Endometrial microvascular endothelial cells (primary cell): ENCODE results near the gene ELK3. TPM values are rescaled to one million over a fixed set of nuclear protein-coding genes. Genes with fewer than 3 reads are reported as not detected.

Source experiments
- in situ Hi-C: cut with HindIII; loops from 2 replicates; pipeline ENCODE4 v1.10.0; 2017; ENCODE audit warnings: low sequenced_read_pairs, low pct_unique_long_range_greater_than_20kb; ENCODE audit errors: inconsistent ontology term
- total RNA-seq: library from RNA; depleted of rRNA; stranded (reverse); fragments of >200 nt; gene quantifications from one replicate; pipeline ENCODE4 v1.2.3, GENCODE V29; 2015; ENCODE audit errors: inconsistent ontology term

The ELK3 gene
- total RNA-seq, 1 donor from 2014 or later: 28.1 TPM

GRCh38 chr12:96244826-96245225 is 50.7 kb downstream of the ELK3 start:
- in situ Hi-C loops: no loop called here

- in situ Hi-C loops: no loop called here
Measured at GRCh38 chr12:96246926-96247505, 52.8 kb downstream of the ELK3 start.

GRCh38 chr12:96247563-96247962 is 53.4 kb downstream of the ELK3 start:
- in situ Hi-C loops: no loop called here

GRCh38 chr12:96248136-96248931 is 54.2 kb downstream of the ELK3 start:
- in situ Hi-C loops: no loop called here

GRCh38 chr12:96249196-96250118 is 55.3 kb downstream of the ELK3 start:
- in situ Hi-C loops: no loop called here

- in situ Hi-C loops: no loop called here
Measured at GRCh38 chr12:96250119-96250685, 56.0 kb downstream of the ELK3 start.

GRCh38 chr12:96255077-96255476 is 60.9 kb downstream of the ELK3 start:
- in situ Hi-C loops: no loop called here

- in situ Hi-C loops: no loop called here
Measured at GRCh38 chr12:96256672-96257361, 62.6 kb downstream of the ELK3 start.

- in situ Hi-C loops: no loop called here
Measured at GRCh38 chr12:96257550-96258103, 63.5 kb downstream of the ELK3 start.

- in situ Hi-C loops: no loop called here
Measured at GRCh38 chr12:96258104-96258961, 64.2 kb downstream of the ELK3 start.

GRCh38 chr12:96260231-96260630 is 66.1 kb downstream of the ELK3 start:
- in situ Hi-C loops: no loop called here

GRCh38 chr12:96260644-96261043 is 66.5 kb downstream of the ELK3 start:
- in situ Hi-C loops: no loop called here

- in situ Hi-C loops: no loop called here
Measured at GRCh38 chr12:96261557-96261956, 67.4 kb downstream of the ELK3 start.

- in situ Hi-C loops: no loop called here
Measured at GRCh38 chr12:96263449-96263902, 69.3 kb downstream of the ELK3 start.

GRCh38 chr12:96265400-96265799 is 71.2 kb downstream of the ELK3 start:
- in situ Hi-C loops: no loop called here

GRCh38 chr12:96265836-96266235 is 71.7 kb downstream of the ELK3 start:
- in situ Hi-C loops: no loop called here

- in situ Hi-C loops: no loop called here
Measured at GRCh38 chr12:96266238-96266637, 72.1 kb downstream of the ELK3 start.
